AG10803 (cell line): Measurements from ENCODE around the gene CPLX1.

Experiments used
- DNase-seq: peaks from one replicate; pipeline ENCODE4 v3.0.0; 2010; ENCODE audit warnings: low read depth
- H3K4me3 ChIP-seq: 2 replicates; pipeline ENCODE4 v1.5.1; 2011; ENCODE audit warnings: mild to moderate bottlenecking, low read length, control low read depth
- TF ChIP-seq, protein P1 (sequence below): conservative IDR thresholded peaks from 2 replicates; pipeline ENCODE4 v1.5.1; 2011; ENCODE audit warnings: mild to moderate bottlenecking, low read length, control low read depth, inconsistent platforms

The CPLX1 gene

DNA sequence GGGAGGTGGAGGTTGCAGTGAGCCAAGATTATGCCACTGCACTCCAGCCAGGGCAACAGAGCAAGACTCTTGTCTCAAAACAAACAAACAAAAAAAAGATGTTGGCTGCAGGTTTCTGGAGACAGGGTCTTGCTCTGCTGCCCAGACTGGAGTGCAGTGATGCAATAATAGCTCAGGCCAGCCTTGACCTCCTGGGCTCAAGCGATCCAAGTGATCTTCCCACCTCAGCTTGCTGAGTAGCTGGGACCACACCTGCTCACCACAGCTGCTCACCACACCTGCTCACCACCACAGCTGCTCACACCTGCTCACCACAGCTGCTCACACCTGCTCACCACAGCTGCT, 29.9 kb upstream of the CPLX1 start:
- TF ChIP-seq, protein P1, sequence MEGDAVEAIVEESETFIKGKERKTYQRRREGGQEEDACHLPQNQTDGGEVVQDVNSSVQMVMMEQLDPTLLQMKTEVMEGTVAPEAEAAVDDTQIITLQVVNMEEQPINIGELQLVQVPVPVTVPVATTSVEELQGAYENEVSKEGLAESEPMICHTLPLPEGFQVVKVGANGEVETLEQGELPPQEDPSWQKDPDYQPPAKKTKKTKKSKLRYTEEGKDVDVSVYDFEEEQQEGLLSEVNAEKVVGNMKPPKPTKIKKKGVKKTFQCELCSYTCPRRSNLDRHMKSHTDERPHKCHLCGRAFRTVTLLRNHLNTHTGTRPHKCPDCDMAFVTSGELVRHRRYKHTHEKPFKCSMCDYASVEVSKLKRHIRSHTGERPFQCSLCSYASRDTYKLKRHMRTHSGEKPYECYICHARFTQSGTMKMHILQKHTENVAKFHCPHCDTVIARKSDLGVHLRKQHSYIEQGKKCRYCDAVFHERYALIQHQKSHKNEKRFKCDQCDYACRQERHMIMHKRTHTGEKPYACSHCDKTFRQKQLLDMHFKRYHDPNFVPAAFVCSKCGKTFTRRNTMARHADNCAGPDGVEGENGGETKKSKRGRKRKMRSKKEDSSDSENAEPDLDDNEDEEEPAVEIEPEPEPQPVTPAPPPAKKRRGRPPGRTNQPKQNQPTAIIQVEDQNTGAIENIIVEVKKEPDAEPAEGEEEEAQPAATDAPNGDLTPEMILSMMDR, result no peak
- no peak for DNase-seq
- H3K4me3 ChIP-seq, result no peak overlapping the region

GRCh38 chr4:854356-854755, 28.4 kb upstream of the CPLX1 start:
- H3K4me3 ChIP-seq, result no peak overlapping the region
- DNase-seq, result no peak
- TF ChIP-seq, protein P1, result no peak

- H3K4me3 ChIP-seq, result no peak overlapping the region
- DNase-seq, result no peak
- TF ChIP-seq, protein P1, result no peak
Observed at GRCh38 chr4:853416-853781, 27.5 kb upstream of the CPLX1 start.

- no peak for DNase-seq
- TF ChIP-seq, protein P1, result no peak
- no peak overlapping the region for H3K4me3 ChIP-seq
Observed at GRCh38 chr4:851701-852430, 25.9 kb upstream of the CPLX1 start.

GRCh38 chr4:850323-850945, 24.5 kb upstream of the CPLX1 start:
- TF ChIP-seq, protein P1, result no peak
- no peak overlapping the region for H3K4me3 ChIP-seq
- DNase-seq, result no peak

- H3K4me3 ChIP-seq, result no peak overlapping the region
- DNase-seq, result no peak
- TF ChIP-seq, protein P1, result no peak
Observed at GRCh38 chr4:849478-850175, 23.7 kb upstream of the CPLX1 start.
